ENCODE data around the gene EML5.

DNA sequence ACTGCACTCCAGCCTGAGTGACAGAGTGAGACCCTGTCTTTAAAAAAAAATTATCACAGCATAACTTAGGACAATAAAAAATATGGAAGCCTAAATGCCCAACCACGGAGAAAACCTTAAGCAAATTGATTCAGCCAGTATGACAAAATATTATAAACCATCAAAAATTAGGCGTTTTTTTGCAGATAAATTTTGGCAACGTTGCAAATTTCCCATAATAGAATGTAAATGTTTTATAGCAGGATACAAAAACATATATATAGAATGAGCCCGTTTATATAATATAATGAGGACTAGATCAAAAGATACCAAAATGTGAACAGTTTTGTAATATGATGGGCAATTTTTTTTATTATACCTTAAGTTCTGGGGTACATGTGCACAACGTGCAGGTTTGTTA lies 6.8 kb upstream of the EML5 start:
- TF ChIP-seq, protein P1, sequence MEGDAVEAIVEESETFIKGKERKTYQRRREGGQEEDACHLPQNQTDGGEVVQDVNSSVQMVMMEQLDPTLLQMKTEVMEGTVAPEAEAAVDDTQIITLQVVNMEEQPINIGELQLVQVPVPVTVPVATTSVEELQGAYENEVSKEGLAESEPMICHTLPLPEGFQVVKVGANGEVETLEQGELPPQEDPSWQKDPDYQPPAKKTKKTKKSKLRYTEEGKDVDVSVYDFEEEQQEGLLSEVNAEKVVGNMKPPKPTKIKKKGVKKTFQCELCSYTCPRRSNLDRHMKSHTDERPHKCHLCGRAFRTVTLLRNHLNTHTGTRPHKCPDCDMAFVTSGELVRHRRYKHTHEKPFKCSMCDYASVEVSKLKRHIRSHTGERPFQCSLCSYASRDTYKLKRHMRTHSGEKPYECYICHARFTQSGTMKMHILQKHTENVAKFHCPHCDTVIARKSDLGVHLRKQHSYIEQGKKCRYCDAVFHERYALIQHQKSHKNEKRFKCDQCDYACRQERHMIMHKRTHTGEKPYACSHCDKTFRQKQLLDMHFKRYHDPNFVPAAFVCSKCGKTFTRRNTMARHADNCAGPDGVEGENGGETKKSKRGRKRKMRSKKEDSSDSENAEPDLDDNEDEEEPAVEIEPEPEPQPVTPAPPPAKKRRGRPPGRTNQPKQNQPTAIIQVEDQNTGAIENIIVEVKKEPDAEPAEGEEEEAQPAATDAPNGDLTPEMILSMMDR (conservative IDR thresholded peaks at IDR 0.05 in 1 of 2, IDR thresholded peaks at IDR 0.05 in 1 of 2; ENCODE audit: low read depth in 1 of 2, low read length in 2 of 2), result no peak
- no peak for TF ChIP-seq EZH2 (IDR thresholded peaks at IDR 0.05; ENCODE audit: low read length, missing control alignments)
